Measurements from ENCODE around the gene NLGN2. TPM values are rescaled to one million over a fixed set of nuclear protein-coding genes. Genes with fewer than 3 reads are reported as not detected.

The NLGN2 gene
- total RNA-seq, 1 experiment from 2014 or later: 76.7 TPM

- TF ChIP-seq IRF1 (CRISPR knock-in tag; IDR thresholded peaks at IDR 0.05) (no peak), SMAD3 (CRISPR knock-in tag; IDR thresholded peaks at IDR 0.05; ENCODE audit: borderline replicate concordance) (no peak), E2F4 (CRISPR knock-in tag; IDR thresholded peaks at IDR 0.05; ENCODE audit: borderline replicate concordance, low read depth) (no peak), IRF2 (CRISPR knock-in tag; IDR thresholded peaks at IDR 0.05; ENCODE audit: borderline replicate concordance, low read depth) (no peak), NFYB (CRISPR knock-in tag; conservative IDR thresholded peaks at IDR 0.05; ENCODE audit: low read depth) (no peak), NFATC4 (CRISPR knock-in tag; IDR thresholded peaks at IDR 0.05) (no peak), ETV6 (CRISPR knock-in tag; IDR thresholded peaks at IDR 0.05) (peak; percentile 35; the same call in 1 of the 2 replicates), HMGA2 (CRISPR knock-in tag; IDR thresholded peaks at IDR 0.05) (no peak), TEAD1 (CRISPR knock-in tag; IDR thresholded peaks at IDR 0.05) (no peak), SOX15 (CRISPR knock-in tag; IDR thresholded peaks at IDR 0.05) (no peak), E2F5 (CRISPR knock-in tag; IDR thresholded peaks at IDR 0.05) (peak; percentile 81), FOXP1 (CRISPR knock-in tag; IDR thresholded peaks at IDR 0.05; ENCODE audit: borderline replicate concordance) (peak; percentile 65; the same call in 1 of the 2 replicates), ATF1 (CRISPR knock-in tag; IDR thresholded peaks at IDR 0.05) (0 out of 2 replicates have a peak, but pooled peaks have one; percentile 38), MLX (CRISPR knock-in tag; IDR thresholded peaks at IDR 0.05) (no peak), PRRX2 (CRISPR knock-in tag; IDR thresholded peaks at IDR 0.05) (no peak)
- TF ChIP-seq, protein P1, sequence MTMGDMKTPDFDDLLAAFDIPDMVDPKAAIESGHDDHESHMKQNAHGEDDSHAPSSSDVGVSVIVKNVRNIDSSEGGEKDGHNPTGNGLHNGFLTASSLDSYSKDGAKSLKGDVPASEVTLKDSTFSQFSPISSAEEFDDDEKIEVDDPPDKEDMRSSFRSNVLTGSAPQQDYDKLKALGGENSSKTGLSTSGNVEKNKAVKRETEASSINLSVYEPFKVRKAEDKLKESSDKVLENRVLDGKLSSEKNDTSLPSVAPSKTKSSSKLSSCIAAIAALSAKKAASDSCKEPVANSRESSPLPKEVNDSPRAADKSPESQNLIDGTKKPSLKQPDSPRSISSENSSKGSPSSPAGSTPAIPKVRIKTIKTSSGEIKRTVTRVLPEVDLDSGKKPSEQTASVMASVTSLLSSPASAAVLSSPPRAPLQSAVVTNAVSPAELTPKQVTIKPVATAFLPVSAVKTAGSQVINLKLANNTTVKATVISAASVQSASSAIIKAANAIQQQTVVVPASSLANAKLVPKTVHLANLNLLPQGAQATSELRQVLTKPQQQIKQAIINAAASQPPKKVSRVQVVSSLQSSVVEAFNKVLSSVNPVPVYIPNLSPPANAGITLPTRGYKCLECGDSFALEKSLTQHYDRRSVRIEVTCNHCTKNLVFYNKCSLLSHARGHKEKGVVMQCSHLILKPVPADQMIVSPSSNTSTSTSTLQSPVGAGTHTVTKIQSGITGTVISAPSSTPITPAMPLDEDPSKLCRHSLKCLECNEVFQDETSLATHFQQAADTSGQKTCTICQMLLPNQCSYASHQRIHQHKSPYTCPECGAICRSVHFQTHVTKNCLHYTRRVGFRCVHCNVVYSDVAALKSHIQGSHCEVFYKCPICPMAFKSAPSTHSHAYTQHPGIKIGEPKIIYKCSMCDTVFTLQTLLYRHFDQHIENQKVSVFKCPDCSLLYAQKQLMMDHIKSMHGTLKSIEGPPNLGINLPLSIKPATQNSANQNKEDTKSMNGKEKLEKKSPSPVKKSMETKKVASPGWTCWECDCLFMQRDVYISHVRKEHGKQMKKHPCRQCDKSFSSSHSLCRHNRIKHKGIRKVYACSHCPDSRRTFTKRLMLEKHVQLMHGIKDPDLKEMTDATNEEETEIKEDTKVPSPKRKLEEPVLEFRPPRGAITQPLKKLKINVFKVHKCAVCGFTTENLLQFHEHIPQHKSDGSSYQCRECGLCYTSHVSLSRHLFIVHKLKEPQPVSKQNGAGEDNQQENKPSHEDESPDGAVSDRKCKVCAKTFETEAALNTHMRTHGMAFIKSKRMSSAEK (CRISPR knock-in tag; IDR thresholded peaks at IDR 0.05; ENCODE audit: borderline replicate concordance): no peak
- TF ChIP-seq, protein P2, sequence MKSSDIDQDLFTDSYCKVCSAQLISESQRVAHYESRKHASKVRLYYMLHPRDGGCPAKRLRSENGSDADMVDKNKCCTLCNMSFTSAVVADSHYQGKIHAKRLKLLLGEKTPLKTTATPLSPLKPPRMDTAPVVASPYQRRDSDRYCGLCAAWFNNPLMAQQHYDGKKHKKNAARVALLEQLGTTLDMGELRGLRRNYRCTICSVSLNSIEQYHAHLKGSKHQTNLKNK (CRISPR knock-in tag; IDR thresholded peaks at IDR 0.05): no peak
- TF ChIP-seq, protein P3, sequence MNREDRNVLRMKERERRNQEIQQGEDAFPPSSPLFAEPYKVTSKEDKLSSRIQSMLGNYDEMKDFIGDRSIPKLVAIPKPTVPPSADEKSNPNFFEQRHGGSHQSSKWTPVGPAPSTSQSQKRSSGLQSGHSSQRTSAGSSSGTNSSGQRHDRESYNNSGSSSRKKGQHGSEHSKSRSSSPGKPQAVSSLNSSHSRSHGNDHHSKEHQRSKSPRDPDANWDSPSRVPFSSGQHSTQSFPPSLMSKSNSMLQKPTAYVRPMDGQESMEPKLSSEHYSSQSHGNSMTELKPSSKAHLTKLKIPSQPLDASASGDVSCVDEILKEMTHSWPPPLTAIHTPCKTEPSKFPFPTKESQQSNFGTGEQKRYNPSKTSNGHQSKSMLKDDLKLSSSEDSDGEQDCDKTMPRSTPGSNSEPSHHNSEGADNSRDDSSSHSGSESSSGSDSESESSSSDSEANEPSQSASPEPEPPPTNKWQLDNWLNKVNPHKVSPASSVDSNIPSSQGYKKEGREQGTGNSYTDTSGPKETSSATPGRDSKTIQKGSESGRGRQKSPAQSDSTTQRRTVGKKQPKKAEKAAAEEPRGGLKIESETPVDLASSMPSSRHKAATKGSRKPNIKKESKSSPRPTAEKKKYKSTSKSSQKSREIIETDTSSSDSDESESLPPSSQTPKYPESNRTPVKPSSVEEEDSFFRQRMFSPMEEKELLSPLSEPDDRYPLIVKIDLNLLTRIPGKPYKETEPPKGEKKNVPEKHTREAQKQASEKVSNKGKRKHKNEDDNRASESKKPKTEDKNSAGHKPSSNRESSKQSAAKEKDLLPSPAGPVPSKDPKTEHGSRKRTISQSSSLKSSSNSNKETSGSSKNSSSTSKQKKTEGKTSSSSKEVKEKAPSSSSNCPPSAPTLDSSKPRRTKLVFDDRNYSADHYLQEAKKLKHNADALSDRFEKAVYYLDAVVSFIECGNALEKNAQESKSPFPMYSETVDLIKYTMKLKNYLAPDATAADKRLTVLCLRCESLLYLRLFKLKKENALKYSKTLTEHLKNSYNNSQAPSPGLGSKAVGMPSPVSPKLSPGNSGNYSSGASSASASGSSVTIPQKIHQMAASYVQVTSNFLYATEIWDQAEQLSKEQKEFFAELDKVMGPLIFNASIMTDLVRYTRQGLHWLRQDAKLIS (CRISPR knock-in tag; IDR thresholded peaks at IDR 0.05; ENCODE audit: borderline replicate concordance): no peak
- TF ChIP-seq, protein P4, sequence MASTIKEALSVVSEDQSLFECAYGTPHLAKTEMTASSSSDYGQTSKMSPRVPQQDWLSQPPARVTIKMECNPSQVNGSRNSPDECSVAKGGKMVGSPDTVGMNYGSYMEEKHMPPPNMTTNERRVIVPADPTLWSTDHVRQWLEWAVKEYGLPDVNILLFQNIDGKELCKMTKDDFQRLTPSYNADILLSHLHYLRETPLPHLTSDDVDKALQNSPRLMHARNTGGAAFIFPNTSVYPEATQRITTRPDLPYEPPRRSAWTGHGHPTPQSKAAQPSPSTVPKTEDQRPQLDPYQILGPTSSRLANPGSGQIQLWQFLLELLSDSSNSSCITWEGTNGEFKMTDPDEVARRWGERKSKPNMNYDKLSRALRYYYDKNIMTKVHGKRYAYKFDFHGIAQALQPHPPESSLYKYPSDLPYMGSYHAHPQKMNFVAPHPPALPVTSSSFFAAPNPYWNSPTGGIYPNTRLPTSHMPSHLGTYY (CRISPR knock-in tag; IDR thresholded peaks at IDR 0.05): no peak
- TF ChIP-seq, protein P5, sequence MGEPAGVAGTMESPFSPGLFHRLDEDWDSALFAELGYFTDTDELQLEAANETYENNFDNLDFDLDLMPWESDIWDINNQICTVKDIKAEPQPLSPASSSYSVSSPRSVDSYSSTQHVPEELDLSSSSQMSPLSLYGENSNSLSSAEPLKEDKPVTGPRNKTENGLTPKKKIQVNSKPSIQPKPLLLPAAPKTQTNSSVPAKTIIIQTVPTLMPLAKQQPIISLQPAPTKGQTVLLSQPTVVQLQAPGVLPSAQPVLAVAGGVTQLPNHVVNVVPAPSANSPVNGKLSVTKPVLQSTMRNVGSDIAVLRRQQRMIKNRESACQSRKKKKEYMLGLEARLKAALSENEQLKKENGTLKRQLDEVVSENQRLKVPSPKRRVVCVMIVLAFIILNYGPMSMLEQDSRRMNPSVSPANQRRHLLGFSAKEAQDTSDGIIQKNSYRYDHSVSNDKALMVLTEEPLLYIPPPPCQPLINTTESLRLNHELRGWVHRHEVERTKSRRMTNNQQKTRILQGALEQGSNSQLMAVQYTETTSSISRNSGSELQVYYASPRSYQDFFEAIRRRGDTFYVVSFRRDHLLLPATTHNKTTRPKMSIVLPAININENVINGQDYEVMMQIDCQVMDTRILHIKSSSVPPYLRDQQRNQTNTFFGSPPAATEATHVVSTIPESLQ (CRISPR knock-in tag; IDR thresholded peaks at IDR 0.05): no peak
These were observed 30.4 kb downstream of the NLGN2 start (continued) for GRCh38 chr17:7437950-7438614.

Data from WTC11 (cell line).